HepG2 (cell line): ENCODE results near the gene H3-3A. TPM values are rescaled to one million over a fixed set of nuclear protein-coding genes. Genes with fewer than 3 reads are reported as not detected.
A peak's percentile ranks its signal among the peaks of the same experiment; 100 is the strongest.

ENCODE experiments used
- FOSL1 ChIP-seq: sonication (generic); formaldehyde crosslinking; IDR thresholded peaks from 2 replicates; pipeline ENCODE4 v1.9.0; 2021; ENCODE audit warnings: missing genetic modification reagents, borderline replicate concordance
- PPARG ChIP-seq: conservative IDR thresholded peaks from 2 replicates; pipeline ENCODE4 v1.6.1; 2016; ENCODE audit warnings: missing biosample characterization, missing genetic modification reagents
- RFX3 ChIP-seq: IDR thresholded peaks from 2 replicates; pipeline ENCODE4 v1.6.1; 2016; ENCODE audit warnings: missing biosample characterization, missing genetic modification reagents
- TAF15 ChIP-seq: fragments of 200-400 bp; formaldehyde crosslinking; IDR thresholded peaks from one replicate; pipeline ENCODE4 v1.6.1; 2018; ENCODE audit warnings: mild to moderate bottlenecking, low read depth, low read length; ENCODE audit not compliant: poor library complexity, severe bottlenecking
- ZFP41 ChIP-seq: sonication (generic); formaldehyde crosslinking; IDR thresholded peaks from 2 replicates; pipeline ENCODE4 v1.4.0; 2020; ENCODE audit warnings: mild to moderate bottlenecking, missing genetic modification reagents, borderline replicate concordance
- ZNF484 ChIP-seq: sonication (generic); formaldehyde crosslinking; IDR thresholded peaks from 2 replicates; pipeline ENCODE4 v1.5.1; 2020; ENCODE audit warnings: mild to moderate bottlenecking, low read depth, missing genetic modification reagents, borderline replicate concordance
- ZNF547 ChIP-seq: sonication (generic); formaldehyde crosslinking; IDR thresholded peaks from 2 replicates; pipeline ENCODE4 v1.5.1; 2020; ENCODE audit warnings: mild to moderate bottlenecking, missing genetic modification reagents
- ZNF562 ChIP-seq: sonication (generic); formaldehyde crosslinking; IDR thresholded peaks from 2 replicates; pipeline ENCODE4 v1.8.0; 2022; ENCODE audit warnings: missing genetic modification reagents, borderline replicate concordance
- ZNF660 ChIP-seq: sonication (generic); formaldehyde crosslinking; IDR thresholded peaks from 2 replicates; pipeline ENCODE4 v1.5.1; 2020; ENCODE audit warnings: mild to moderate bottlenecking, low read depth, missing genetic modification reagents, borderline replicate concordance
- ZSCAN30 ChIP-seq: sonication (generic); formaldehyde crosslinking; IDR thresholded peaks from 2 replicates; pipeline ENCODE4 v1.5.0; 2020; ENCODE audit warnings: mild to moderate bottlenecking, missing genetic modification reagents
- polyA plus RNA-seq, 8 experiments: library from polyadenylated mRNA; depleted of rRNA in 3 of 8; stranded (reverse) in 7 of 8; unstranded in 1 of 8; fragments of >200 nt; fragmentation: Illumina TruSeq in 4 of 8; extraction: Trizol in 4 of 8; gene quantifications; 2 replicates each; pipeline versions ENCODE4 v1.2.1 to v1.2.3, GENCODE V29; 2011 to 2016; ENCODE audit warnings: low read depth in 4 of 8, missing spikeins in 1 of 8, mixed read lengths in 1 of 8; ENCODE audit not compliant: insufficient read depth in 1 of 8
- total RNA-seq, 5 experiments: library from RNA; depleted of rRNA; stranded (reverse); fragments of >200 nt; fragmentation: Illumina TruSeq; extraction: Trizol; gene quantifications; 2 replicates each; pipeline ENCODE4 v1.2.3, GENCODE V29; 2016; ENCODE audit warnings: low read depth in 1 of 5
- TF ChIP-seq, protein P1 (sequence below): IDR thresholded peaks from 2 replicates; pipeline ENCODE4 v1.6.1; 2016; ENCODE audit warnings: low read depth, missing genetic modification reagents, missing compliant biosample characterization
- TF ChIP-seq, protein P2 (sequence below): sonication (generic); formaldehyde crosslinking; IDR thresholded peaks from 2 replicates; pipeline ENCODE4 v1.4.0; 2020; ENCODE audit warnings: missing genetic modification reagents
- TF ChIP-seq, protein P3 (sequence below): sonication (generic); formaldehyde crosslinking; IDR thresholded peaks from 2 replicates; pipeline ENCODE4 v1.8.1; 2023; ENCODE audit warnings: mild to moderate bottlenecking, missing genetic modification reagents, borderline replicate concordance
- TF ChIP-seq, protein P4 (sequence below): sonication (generic); formaldehyde crosslinking; IDR thresholded peaks from 2 replicates; pipeline ENCODE4 v1.5.0; 2020; ENCODE audit warnings: mild to moderate bottlenecking, missing genetic modification reagents
- TF ChIP-seq, protein P5 (sequence below): sonication (generic); formaldehyde crosslinking; IDR thresholded peaks from 2 replicates; pipeline ENCODE4 v1.8.0; 2022; ENCODE audit warnings: mild to moderate bottlenecking, missing genetic modification reagents

The H3-3A gene
- total and polyA plus RNA-seq, 2 of the 13 experiments (the other 11 are each of a cell fraction or from before 2014, with no cell fraction given) = 221 to 320 TPM

DNA sequence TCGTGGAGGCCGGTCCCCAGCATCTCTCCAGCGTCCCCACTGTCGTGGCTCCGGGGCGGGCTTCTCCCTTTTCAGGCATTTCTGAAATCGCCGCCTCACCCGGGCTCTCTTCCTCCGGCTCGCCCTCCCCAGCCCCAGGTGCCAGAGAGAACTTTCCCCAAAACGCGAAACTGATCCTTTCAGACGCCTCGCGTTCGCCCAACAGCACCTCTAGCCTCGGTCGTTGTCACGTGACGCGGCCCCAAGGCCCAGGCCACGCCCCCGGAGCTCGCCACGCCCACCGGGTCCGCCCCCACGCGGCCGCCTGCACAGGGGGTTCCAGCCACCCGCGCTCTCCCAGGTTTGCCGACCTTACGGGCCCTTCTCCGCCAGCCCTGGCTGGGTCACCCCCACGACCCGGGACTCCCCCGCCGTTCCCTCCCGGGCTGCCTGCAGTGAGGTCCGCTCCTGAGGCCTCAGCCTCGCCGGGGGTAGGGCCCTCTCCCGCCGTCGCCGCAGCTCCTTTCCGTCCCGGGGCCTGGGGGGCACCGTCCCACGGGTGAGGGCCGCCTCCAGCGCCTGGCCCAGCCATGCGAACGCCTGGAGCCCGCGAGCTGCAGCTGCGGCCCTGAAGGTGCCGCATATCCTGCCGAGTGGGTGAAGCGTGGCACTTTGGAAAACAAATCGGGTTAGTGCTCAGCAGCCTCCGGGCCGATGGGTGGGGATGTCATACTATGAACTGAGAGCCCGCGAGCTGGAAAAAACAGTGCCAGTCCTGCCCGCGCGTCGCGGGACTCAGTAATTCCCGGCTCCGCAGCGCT lies 21.0 kb downstream of the H3-3A start (continued):
- TF ChIP-seq, protein P1, sequence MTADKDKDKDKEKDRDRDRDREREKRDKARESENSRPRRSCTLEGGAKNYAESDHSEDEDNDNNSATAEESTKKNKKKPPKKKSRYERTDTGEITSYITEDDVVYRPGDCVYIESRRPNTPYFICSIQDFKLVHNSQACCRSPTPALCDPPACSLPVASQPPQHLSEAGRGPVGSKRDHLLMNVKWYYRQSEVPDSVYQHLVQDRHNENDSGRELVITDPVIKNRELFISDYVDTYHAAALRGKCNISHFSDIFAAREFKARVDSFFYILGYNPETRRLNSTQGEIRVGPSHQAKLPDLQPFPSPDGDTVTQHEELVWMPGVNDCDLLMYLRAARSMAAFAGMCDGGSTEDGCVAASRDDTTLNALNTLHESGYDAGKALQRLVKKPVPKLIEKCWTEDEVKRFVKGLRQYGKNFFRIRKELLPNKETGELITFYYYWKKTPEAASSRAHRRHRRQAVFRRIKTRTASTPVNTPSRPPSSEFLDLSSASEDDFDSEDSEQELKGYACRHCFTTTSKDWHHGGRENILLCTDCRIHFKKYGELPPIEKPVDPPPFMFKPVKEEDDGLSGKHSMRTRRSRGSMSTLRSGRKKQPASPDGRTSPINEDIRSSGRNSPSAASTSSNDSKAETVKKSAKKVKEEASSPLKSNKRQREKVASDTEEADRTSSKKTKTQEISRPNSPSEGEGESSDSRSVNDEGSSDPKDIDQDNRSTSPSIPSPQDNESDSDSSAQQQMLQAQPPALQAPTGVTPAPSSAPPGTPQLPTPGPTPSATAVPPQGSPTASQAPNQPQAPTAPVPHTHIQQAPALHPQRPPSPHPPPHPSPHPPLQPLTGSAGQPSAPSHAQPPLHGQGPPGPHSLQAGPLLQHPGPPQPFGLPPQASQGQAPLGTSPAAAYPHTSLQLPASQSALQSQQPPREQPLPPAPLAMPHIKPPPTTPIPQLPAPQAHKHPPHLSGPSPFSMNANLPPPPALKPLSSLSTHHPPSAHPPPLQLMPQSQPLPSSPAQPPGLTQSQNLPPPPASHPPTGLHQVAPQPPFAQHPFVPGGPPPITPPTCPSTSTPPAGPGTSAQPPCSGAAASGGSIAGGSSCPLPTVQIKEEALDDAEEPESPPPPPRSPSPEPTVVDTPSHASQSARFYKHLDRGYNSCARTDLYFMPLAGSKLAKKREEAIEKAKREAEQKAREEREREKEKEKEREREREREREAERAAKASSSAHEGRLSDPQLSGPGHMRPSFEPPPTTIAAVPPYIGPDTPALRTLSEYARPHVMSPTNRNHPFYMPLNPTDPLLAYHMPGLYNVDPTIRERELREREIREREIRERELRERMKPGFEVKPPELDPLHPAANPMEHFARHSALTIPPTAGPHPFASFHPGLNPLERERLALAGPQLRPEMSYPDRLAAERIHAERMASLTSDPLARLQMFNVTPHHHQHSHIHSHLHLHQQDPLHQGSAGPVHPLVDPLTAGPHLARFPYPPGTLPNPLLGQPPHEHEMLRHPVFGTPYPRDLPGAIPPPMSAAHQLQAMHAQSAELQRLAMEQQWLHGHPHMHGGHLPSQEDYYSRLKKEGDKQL (CRISPR knock-in tag) = no peak
- TF ChIP-seq, protein P2, sequence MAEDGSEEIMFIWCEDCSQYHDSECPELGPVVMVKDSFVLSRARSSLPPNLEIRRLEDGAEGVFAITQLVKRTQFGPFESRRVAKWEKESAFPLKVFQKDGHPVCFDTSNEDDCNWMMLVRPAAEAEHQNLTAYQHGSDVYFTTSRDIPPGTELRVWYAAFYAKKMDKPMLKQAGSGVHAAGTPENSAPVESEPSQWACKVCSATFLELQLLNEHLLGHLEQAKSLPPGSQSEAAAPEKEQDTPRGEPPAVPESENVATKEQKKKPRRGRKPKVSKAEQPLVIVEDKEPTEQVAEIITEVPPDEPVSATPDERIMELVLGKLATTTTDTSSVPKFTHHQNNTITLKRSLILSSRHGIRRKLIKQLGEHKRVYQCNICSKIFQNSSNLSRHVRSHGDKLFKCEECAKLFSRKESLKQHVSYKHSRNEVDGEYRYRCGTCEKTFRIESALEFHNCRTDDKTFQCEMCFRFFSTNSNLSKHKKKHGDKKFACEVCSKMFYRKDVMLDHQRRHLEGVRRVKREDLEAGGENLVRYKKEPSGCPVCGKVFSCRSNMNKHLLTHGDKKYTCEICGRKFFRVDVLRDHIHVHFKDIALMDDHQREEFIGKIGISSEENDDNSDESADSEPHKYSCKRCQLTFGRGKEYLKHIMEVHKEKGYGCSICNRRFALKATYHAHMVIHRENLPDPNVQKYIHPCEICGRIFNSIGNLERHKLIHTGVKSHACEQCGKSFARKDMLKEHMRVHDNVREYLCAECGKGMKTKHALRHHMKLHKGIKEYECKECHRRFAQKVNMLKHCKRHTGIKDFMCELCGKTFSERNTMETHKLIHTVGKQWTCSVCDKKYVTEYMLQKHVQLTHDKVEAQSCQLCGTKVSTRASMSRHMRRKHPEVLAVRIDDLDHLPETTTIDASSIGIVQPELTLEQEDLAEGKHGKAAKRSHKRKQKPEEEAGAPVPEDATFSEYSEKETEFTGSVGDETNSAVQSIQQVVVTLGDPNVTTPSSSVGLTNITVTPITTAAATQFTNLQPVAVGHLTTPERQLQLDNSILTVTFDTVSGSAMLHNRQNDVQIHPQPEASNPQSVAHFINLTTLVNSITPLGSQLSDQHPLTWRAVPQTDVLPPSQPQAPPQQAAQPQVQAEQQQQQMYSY (CRISPR knock-in tag) = 0 out of 2 replicates have a peak, but pooled peaks have one; percentile 34
- TF ChIP-seq TAF15 (no peak), FOSL1 (CRISPR knock-in tag) (0 out of 2 replicates have a peak, but pooled peaks have one; percentile 3), ZNF484 (CRISPR knock-in tag) (no peak), PPARG (no peak), RFX3 (CRISPR knock-in tag) (no peak), ZNF660 (no peak), ZSCAN30 (CRISPR knock-in tag) (no peak), ZFP41 (CRISPR knock-in tag) (no peak; the same call in 1 of the 2 replicates), ZNF562 (CRISPR knock-in tag) (no peak), ZNF547 (CRISPR knock-in tag) (peak; percentile 58; the same call in 1 of the 2 replicates)
- TF ChIP-seq, protein P3, sequence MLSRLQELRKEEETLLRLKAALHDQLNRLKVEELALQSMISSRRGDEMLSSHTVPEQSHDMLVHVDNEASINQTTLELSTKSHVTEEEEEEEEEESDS = 0 out of 2 replicates have a peak, but pooled peaks have one; percentile 59
- TF ChIP-seq, protein P4, sequence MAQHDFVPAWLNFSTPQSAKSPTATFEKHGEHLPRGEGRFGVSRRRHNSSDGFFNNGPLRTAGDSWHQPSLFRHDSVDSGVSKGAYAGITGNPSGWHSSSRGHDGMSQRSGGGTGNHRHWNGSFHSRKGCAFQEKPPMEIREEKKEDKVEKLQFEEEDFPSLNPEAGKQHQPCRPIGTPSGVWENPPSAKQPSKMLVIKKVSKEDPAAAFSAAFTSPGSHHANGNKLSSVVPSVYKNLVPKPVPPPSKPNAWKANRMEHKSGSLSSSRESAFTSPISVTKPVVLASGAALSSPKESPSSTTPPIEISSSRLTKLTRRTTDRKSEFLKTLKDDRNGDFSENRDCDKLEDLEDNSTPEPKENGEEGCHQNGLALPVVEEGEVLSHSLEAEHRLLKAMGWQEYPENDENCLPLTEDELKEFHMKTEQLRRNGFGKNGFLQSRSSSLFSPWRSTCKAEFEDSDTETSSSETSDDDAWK (CRISPR knock-in tag) = no peak
- TF ChIP-seq, protein P5, sequence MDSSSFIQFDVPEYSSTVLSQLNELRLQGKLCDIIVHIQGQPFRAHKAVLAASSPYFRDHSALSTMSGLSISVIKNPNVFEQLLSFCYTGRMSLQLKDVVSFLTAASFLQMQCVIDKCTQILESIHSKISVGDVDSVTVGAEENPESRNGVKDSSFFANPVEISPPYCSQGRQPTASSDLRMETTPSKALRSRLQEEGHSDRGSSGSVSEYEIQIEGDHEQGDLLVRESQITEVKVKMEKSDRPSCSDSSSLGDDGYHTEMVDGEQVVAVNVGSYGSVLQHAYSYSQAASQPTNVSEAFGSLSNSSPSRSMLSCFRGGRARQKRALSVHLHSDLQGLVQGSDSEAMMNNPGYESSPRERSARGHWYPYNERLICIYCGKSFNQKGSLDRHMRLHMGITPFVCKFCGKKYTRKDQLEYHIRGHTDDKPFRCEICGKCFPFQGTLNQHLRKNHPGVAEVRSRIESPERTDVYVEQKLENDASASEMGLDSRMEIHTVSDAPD (CRISPR knock-in tag) = no peak; the same call in 1 of the 2 replicates
